ENCODE results near the gene PTPRM.
A peak's percentile ranks its signal among the peaks of the same experiment; 100 is the strongest.

Gene PTPRM

GRCh38 chr18:7678389-7678788 lies 111.3 kb downstream of the PTPRM start (continued):
- no peak for TF ChIP-seq ZNF24 (tag by site-specific recombination; IDR thresholded peaks at IDR 0.05)

GRCh38 chr18:7678801-7679200 lies 111.7 kb downstream of the PTPRM start:
- Histone ChIP-seq H3K27ac (ENCODE audit: extremely low read depth, low read depth, low read length) (no peak overlapping the region), H3K4me3 (ENCODE audit: low read depth, low read length) (no peak overlapping the region), H3K9me3 (ENCODE audit: control insufficient read depth, insufficient read depth, low read depth, low read length) (no peaks in the 10 kb centered on the region), H3K4me1 (ENCODE audit: control insufficient read depth, insufficient read depth, low read length) (peaks cover 14% of the 10 kb centered on the region), H3K36me3 (ENCODE audit: control insufficient read depth in 2 of 2, insufficient read depth in 1 of 2, low read length in 2 of 2) (no peaks in the 10 kb centered on the region)
- POLR2A ChIA-PET: no interaction called here
- no peak for TF ChIP-seq ZNF514 (tag by site-specific recombination; IDR thresholded peaks at IDR 0.05)
- TF ChIP-seq ZSCAN5A (tag by site-specific recombination; IDR thresholded peaks at IDR 0.05): no peak
- TF ChIP-seq ZNF558 (tag by site-specific recombination; IDR thresholded peaks at IDR 0.05): no peak
- TF ChIP-seq PRDM2 (tag by site-specific recombination; IDR thresholded peaks at IDR 0.05; ENCODE audit: borderline replicate concordance): no peak
- no peak for TF ChIP-seq KLF9 (tag by site-specific recombination; IDR thresholded peaks at IDR 0.05; ENCODE audit: low read depth)
- no peak for TF ChIP-seq ZNF292 (tag by site-specific recombination; IDR thresholded peaks at IDR 0.05; ENCODE audit: borderline replicate concordance, low read depth)
- no peak for TF ChIP-seq ZBTB1 (tag by site-specific recombination; IDR thresholded peaks at IDR 0.05)
- no peak for TF ChIP-seq ZNF513 (tag by site-specific recombination; IDR thresholded peaks at IDR 0.05)
- no peak for TF ChIP-seq ZNF404 (tag by site-specific recombination; IDR thresholded peaks at IDR 0.05)
- no peak for TF ChIP-seq SALL2 (tag by site-specific recombination; IDR thresholded peaks at IDR 0.05; ENCODE audit: borderline replicate concordance)
- CTCF ChIA-PET: no interaction called here

- POLR2A ChIA-PET: no interaction called here
- H3K27ac ChIP-seq (ENCODE audit: extremely low read depth, low read depth, low read length): no peak overlapping the region
- no peaks in the 10 kb centered on the region for H3K9me3 ChIP-seq (ENCODE audit: control insufficient read depth, insufficient read depth, low read depth, low read length)
- CTCF ChIA-PET: interaction anchor here (0.7 to 1.0 kb wide), 2 partner anchors 10 to 762 kb away, joined by 3 to 6 read pairs; no protein-coding TSS in a partner anchor
- peaks cover 24% of the 10 kb centered on the region for H3K4me1 ChIP-seq (ENCODE audit: control insufficient read depth, insufficient read depth, low read length)
- no peaks in the 10 kb centered on the region for H3K36me3 ChIP-seq (ENCODE audit: control insufficient read depth in 2 of 2, insufficient read depth in 1 of 2, low read length in 2 of 2)
- TF ChIP-seq PRDM6 (tag by site-specific recombination; IDR thresholded peaks at IDR 0.05) (peak; percentile 53), FEZF1 (tag by site-specific recombination; IDR thresholded peaks at IDR 0.05) (peak; percentile 35), ZNF184 (tag by site-specific recombination; IDR thresholded peaks at IDR 0.05) (no peak)
- H3K4me3 ChIP-seq (ENCODE audit: low read depth, low read length): no peak overlapping the region
These were observed 114.2 kb downstream of the PTPRM start for GRCh38 chr18:7681298-7681697.

Measured in HEK293 (cell line).